NOMO-1 treated with dmso at 0.1 percent for 144 hours (cell line): Measurements from ENCODE around the gene WFDC9.
A peak's percentile ranks its signal among the peaks of the same experiment; 100 is the strongest.
"Not testable (repeated sequence)": the region's sequence is repeated elsewhere in the genome, so short reads cannot be mapped to it uniquely, and the experiment has no call there.

Experiments
- DNase-seq: peaks from one replicate; lab custom pipeline; 2025; ENCODE audit not compliant: unreplicated experiment; lab: John Stamatoyannopoulos, UW

Gene WFDC9

DNA sequence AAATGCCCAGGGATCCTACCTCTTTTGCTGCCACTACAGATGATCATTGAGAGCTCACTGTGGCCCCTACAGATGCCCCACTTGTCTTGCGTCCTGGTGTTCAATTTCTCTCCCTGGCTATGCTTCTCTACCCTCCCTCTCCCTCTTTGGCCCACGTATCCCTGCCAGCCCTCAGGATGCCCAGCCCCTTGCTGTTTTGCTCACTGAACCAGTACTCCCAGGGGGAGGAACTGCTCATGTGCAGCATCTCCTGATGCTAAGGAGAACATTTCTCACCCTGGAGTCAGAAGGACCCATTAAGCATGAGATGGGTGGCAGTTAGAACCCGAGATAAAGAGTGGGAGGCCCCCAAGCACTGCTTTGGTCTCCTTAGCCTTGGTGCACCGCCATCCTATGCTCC lies at the start of gene WFDC9:
TSS of gene WFDC9 (minus strand) at position 101 of the 400 bp plus-strand sequence. CDS start 21,103 bp downstream, outside the sequence.
- no peak for DNase-seq

DNA sequence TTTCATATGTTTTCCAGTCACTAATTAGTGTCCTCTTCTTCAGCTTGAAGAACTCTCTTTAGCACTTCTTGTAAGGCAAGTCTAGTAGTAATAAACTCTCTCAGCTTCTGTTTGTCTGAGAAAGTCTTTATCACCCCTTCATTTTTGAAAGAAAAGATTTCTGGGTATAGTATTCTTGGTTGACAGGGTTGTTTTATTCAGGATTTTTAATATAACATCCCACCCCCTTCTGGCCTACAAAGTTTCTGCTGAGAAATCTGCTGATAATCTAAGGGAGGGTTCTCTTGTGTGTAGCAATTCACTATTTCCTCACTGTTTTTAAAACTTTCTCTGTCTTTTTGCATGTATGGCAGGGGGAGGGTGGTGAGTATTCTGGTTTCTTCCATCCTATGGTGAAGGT lies 48.6 kb upstream of the WFDC9 start:
- no peak for DNase-seq

DNA sequence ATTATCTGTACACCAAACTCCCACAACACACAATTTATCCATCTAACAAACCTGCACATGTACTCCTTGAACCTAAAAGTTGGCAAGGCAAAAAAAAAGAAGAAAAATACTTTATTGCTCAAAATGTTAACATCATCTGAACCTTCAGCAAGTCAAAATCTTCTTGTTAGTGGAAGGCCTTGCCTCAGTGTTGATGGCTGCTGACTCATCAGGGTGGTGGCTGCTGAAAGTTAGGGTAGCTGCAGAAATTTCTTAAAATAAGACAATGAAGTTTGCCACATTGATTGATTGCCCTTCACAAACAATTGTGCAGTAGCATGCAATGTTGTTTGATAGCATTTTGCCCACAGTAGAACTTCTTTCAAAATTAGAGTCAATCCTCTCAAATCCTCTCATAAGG lies 41.7 kb upstream of the WFDC9 start:
- peak; percentile 5 for DNase-seq

DNA sequence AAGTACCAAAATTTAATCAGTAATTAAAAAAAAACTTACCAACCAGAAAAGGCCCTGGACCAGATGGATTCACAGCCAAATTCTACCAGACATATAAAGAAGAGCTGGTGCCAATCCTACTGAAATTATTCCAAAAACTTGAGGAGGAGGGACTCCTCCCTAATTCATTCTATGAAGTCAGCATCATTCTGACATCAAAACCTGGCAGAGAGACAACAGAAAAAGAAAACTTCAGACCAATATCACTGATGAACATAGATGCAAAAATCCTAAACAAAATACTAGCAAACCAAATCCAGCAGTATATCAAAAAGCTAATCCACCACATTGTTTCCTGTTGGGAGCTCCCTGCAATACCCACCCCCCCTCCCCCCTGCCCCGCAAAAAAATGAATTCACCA lies 39.1 kb upstream of the WFDC9 start, which contains the start of gene WFDC11:
TSS of gene WFDC11 (minus strand) at position 101 of the 400 bp plus-strand sequence. CDS start 19,639 bp downstream, outside the sequence.
- DNase-seq = no peak

DNA sequence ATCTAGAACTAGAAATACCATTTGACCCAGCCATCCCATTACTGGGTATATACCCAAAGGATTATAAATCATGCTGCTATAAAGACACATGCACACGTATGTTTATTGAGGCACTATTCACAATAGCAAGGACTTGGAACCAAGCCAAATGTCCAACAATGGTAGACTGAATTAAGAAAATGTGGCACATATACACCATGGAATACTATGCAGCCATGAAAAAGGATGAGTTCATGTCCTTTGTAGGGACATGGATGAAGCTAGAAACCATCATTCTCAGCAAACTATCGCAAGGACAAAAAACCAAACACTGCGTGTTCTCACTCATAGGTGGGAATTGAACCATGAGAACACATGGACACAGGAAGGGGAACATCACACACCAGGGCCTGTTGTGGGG lies 26.0 kb upstream of the WFDC9 start:
- DNase-seq = not testable (repeated sequence)

DNA sequence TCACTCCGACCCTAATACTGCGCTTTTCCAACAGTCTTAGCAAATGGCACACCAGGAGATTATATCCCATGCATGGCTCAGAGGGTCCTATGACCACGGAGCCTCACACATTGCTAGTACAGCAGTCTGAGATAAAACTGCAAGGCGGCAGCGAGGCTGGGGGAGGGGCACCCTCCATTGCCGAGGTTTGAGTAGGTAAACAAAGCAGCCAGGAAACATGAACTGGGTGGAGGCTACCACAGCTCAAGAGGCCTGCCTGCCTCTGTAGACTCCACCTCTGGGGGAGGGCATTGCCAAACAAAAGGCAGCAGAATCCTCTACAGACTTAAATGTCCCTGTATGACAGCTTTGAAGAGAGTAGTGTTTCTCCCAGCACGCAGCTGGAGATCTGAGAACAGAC lies 20.6 kb upstream of the WFDC9 start:
- not testable (repeated sequence) for DNase-seq

DNA sequence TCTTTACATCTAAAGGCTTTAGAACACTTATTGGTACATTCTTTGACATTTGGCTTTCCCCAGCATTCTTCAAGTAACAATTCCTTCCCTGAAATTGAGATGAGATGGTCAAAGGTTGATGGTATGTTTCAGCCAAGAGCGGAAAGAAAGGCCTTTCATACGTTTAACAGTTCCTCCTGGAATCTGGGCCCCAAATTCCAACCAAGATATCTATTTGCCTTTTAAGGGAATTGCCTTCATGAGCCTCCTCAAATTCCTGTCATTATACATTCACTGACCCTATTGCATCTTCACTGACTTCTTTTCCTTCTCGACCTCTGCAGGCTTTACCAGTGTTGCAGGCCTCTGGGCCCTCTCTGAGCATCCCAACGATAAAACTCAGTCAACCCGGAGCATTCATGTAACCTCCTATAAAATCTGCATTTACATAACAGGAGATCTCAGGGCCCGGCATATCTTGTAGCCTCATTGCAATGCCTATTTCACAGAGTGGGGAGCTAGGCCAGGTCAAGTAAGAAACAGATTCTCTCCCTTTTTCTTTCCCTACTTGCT lies 18.3 kb upstream of the WFDC9 start:
- DNase-seq = no peak

DNA sequence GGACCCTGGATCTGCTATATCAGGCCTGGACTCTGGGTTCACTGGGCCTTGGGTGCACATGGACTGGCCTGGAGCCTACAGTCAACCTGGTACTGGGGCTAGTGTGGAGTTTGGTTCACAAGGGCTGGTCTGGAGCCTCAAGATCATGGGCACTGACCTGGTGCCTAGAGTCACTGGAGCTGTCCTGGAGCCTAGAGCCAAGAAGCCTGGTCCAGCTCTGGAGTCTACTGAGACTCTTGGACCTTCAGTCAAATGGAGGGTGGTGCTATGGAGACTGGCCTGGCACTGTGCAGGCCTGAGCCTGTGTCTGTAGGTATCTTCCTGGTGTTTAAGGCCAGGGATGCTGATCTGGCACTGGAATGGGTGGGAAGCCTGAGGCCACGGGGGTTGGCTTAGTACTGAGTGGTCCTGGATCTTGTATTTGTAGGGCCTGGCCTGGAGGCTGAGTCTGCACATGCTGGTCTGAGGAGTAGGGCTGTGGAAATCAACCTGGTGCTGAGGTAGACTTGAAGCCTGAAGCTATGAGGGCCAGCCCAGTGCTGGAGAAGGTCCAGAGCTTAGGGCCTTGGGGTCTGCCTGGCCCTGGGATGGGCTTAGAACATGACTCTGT lies 16.5 kb upstream of the WFDC9 start:
- no peak for DNase-seq

DNA sequence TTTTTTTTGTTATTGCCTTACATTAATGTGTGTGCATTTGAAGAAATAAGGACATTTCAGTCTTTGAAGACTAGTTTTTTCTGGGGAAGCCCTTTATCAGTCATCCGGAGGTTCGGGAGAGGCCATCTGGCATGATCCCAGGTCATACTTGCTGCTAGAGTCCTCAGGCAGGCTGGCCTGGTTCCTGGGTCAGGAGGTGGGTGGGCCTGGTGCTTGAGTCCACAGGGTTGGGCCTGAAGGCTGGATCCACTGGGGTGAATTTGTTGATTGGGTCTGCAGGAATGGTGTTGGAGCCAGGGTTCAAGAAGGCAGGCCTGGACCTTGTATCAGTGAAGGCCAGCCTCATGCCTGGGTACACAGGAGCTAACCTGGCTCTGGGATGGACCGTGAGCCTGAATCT lies 15.8 kb upstream of the WFDC9 start:
- DNase-seq = no peak

DNA sequence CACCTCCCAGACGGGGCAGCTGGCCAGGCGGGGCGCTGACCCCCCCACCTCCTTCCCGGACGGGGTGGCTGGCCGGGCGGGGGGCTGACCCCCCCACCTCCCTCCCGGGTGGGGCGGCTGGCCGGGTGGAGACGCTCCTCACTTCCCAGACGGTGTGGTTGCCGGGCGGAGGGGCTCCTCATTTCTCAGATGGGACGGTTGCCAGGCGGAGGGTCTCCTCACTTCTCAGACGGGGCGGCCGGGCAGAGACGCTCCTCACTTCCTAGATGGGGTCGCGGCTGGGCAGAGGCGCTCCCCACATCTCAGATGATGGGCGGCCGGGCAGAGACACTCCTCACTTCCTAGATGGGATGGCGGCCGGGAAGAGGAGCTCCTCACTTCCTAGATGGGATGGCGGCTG lies 14.8 kb upstream of the WFDC9 start:
- DNase-seq = not testable (repeated sequence)

DNA sequence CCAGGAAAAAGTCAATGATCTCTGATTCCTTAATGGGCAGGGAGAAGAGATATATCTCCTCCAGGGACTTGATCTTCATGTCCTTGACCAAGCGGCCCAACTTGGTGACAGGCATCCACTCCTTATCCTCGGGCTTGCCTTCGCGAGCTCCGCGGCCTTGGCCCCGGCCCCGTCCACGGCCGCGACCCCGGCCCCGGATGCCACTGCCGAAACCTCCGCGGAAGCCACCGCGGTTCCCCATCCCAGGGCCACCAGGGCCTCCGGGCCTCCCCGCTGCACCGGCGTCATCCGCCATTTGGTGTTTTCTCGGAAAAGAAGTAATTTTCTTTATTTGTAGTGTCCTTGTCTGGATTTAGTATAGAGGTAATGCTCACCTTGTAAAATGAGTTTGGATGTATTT lies 10.0 kb upstream of the WFDC9 start:
- DNase-seq = not testable (repeated sequence)

DNA sequence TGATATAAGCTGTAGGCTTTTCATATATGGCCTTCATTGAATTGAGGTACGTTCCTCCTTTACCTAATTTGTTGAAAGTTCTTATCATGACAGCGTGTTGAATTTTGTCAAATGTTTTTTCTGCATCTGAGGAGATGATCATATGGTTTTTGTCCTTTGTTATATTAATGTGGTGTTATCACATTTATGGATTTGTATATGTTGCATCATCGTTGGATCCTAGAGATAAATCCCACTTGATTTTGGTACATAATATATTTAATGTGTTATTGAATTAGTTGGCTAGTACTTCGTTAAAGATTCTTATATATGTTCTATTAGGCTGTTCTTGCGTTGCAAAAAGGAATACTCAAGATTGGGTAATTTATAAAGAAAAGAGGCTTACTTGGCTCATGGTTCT lies 8.6 kb upstream of the WFDC9 start:
- DNase-seq = no peak

DNA sequence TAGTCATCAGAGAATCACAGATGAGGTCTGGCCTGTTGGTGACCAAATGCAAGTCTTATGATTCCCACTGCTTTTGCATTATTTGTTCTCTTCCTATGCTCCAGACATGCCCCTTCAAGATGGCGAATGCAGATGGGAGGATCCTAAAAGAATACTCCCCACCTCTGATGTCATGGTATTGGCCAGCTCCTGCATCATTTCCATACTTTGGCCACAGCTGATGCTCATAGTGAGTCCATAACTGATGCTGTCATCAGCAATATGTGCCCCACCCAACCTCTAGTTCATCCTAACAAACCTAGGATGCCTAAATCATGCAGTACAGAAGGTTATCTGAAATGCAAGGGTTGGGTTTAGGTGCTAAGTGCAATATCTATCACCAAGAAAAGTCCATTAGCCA lies 5.4 kb upstream of the WFDC9 start:
- no peak for DNase-seq

DNA sequence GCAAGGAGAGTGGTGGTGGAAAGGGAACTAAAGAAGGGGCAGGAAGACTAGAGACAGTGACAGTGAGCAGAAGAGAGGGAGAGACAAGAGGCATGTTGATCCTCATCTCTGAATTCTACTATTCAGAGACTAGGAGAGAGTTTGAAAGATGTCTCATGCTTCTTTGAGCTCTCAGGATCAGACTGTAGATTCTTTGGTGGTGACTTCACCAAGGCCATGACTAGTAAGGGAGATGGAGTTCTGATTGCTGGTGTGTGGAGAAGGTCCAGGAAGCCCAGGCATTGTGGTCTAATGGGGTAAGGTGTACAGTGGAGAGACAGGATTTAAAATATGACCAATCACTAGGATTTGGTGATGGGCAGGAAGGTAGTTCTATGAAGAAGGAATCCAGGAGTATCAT lies 713 bp downstream of the WFDC9 start:
- DNase-seq = no peak

DNA sequence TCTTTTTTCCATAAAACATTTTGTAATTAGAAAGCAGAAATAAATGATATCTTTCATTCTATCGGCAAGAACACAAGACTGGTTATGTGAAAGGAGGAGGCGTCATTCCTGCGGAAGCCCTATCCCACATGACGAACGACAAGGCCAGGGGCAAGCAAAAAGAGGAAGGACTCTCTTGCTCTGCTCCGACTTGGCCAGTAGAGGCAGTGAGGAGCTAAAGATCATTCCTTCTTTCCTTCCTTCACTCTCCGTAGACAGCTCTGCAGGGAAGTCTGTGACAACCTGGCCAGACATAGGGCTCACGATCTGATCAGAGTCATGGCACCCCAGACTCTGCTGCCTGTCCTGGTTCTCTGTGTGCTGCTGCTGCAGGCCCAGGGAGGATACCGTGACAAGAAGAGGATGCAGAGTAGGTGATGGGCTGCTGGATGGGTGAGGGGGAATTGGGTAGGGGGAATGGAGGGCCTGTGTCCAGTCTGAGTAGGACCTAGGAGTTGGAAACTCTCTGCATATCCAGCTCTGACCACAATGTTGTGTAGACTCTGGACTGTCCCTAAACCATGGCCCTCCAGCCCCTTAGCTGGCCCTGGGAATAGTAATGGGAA lies 1.5 kb downstream of the WFDC9 start, which contains the start of gene WFDC10A:
TSS of gene WFDC10A (plus strand) at position 244 of the 605 bp plus-strand sequence. CDS start at position 319, 75 bp downstream.
- DNase-seq = peak; percentile 70

DNA sequence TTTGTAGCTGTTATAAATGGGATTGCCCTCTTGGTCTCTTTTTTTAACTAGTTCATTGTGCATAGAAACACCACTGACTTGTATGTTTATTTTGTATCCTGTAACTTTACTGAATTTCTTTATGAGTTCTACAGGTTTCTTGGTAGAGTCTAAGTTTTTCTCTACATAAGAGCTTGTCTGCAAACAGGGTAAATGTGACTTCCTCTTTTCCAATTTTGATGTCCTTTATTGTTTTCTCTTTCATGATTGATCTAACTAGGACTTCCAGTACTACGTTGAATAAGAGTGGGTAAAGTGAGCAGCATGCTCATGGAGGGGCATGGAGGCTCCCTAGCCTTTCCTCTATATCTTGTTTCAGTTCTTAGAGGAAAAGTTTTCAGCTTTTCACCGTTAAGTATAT lies 4.5 kb downstream of the WFDC9 start:
- DNase-seq = no peak

DNA sequence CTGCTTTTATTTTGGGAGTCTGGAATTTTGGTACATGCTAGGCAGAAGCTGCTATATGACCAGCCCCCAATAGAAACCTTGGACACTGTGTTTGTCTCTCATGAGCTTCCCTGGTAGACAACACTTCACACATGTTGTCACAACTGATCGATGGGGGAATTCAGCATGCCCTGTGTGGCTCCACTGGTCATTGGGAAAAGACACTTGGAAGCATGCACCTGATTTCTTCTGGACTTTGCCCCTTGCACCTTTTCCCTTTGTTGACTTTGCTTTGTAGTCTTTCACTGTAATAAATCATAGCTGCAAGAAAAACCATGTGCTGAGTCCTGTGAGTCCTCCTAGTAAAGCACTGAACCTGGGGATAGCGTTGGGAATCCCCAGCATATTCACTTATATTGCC lies 9.5 kb downstream of the WFDC9 start:
- DNase-seq = no peak

DNA sequence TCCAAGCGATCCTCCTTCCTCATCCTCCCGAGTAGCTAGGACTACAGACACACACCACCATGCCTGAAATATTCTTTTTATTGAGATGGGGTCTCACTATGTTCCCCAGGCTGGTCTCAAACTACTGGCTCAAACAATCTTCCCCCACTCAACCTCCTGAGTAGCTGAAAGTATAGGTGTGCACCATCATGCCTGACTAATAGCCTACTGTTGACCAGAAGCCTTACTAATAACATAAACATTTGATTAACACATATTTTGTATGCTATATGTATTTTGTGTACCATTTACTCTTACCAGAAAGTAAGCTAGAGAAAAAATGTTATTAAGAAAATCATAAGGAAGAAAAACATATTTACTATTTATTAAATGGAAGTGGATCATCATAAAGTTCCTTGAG lies 13.5 kb downstream of the WFDC9 start:
- no peak for DNase-seq

DNA sequence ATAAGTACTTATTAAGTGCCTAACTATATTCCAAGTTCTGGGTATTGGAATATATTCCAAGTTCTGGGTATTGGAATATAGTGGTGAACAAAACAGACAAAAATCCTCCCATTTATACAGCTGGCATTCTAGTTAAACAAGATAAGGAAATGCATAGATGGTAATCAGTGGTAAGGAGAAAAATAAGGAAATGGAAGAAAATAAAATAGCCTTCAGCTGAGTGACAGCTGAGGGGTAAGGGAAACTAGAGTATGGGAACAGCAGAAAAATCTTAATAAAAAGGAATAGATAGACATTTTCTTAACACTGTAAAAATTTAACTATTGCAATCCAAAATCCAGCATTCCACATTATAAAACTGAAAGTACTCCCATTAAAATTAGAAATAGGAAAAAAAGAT lies 18.8 kb downstream of the WFDC9 start:
- no peak for DNase-seq

DNA sequence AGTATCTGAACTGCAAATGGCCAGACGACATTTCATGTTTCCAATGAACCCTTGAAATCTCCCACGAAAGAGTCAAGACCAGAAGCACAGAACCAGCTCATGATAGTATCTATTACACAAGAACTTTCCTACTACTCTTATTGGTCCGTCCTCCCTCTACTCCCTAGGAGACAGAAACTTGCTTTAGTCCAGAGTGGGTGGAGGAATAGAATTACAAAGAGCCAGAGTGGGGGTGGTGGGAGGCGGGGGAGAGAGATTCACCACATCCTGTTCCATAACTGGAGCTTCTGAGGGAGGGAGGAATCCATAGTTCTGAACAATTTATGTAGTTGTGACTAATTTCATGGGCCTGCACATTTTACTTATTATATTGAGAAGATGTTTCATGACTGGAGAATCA lies 20.0 kb downstream of the WFDC9 start:
- no peak for DNase-seq

DNA sequence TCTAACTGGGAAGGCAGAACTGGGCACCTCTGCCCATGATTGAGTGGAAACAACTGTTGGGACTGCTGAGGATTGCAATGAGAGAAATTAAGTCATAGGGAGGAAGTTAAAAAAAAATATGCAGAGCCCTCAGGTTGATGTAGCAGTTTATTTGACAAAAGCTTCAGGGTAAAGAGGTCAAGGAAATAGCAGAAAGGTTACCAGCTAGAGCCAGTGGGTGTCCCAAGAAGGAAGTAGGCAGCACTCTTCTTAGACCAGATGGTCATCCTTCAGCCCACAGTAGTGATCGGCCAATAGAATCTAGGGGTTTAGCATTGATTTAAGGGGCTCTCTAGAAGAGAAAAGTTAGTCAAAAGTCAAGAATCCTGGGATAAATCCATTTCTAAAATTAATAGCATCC lies 23.3 kb downstream of the WFDC9 start:
- DNase-seq = no peak

DNA sequence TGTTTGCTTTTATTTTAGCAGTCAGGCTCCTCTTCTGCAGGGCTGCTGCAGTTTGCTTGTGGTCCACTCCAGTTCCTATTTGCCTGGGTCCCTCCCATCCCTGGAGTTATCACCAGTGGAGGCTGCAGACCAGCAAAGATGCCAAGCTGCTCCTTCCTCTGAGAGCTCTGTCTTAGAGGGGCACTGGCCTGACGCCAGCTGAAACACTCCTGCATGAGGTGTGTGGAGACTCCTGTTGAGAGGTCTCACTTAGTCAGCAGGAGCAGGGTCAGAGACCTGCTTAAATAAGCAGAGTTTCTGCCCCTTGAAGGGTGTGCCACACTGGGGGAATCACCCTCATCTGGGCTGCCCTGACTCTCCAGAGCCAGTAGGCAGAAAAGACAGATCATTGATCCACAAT lies 35.8 kb downstream of the WFDC9 start:
- DNase-seq = no peak

DNA sequence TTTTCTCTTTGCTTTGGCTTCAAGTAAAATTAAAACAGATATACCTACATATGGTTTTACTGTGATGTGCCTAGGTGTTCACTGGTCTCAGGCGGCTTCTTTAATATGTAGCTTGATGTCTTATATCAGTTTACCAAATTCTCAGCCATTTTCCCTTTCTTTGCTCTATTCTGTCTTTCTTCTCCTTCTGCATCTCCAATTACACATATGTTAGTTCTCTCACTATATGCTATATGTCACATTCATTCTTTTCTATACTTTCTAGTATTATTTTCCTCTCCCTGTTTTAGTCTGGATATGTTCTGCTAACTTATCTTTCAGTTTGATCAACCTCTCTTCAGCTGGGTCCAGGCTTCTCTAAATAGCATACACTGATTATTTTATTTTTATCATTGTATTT lies 37.6 kb downstream of the WFDC9 start:
- DNase-seq = no peak
